K562 (cell line): ENCODE results near the gene ECHDC3. TPM values are rescaled to one million over a fixed set of nuclear protein-coding genes. Genes with fewer than 3 reads are reported as not detected.

Experiments used
- ARID1B ChIP-seq: fragments of 450-650 bp; IDR thresholded peaks from 2 replicates; pipeline ENCODE4 v1.6.1; 2016; ENCODE audit warnings: antibody characterized with exemption, mild to moderate bottlenecking, inconsistent platforms
- ATF3 ChIP-seq, 2 experiments: fragments of 450-650 bp in 1 of 2; sonication (generic) in 1 of 2; formaldehyde crosslinking in 1 of 2; IDR thresholded peaks in 1 of 2; conservative IDR thresholded peaks in 1 of 2; 2 replicates each; pipeline versions ENCODE4 v1.6.1 to v1.8.1; 2016 to 2023; ENCODE audit warnings: mild to moderate bottlenecking in 2 of 2, moderate library complexity in 2 of 2, inconsistent platforms in 1 of 2, missing genetic modification reagents in 1 of 2
- BACH1 ChIP-seq: fragments of 200-800 bp; sonication (Bioruptor generic); IDR thresholded peaks from 2 replicates; pipeline ENCODE4 v1.6.1; 2016; ENCODE audit warnings: missing genetic modification characterization, missing compliant biosample characterization
- BCOR ChIP-seq: fragments of 450-650 bp; IDR thresholded peaks from 2 replicates; pipeline ENCODE4 v1.6.1; 2016
- CREB1 ChIP-seq, 2 experiments: sonication (generic) in 1 of 2; formaldehyde crosslinking in 1 of 2; IDR thresholded peaks; 2 replicates each; pipeline versions ENCODE4 v1.6.1 to v1.8.0; 2012 to 2022; ENCODE audit warnings: inconsistent platforms in 1 of 2, mild to moderate bottlenecking in 1 of 2, missing genetic modification reagents in 1 of 2, moderate library complexity in 1 of 2
- EP400 ChIP-seq: fragments of 450-650 bp; IDR thresholded peaks from 2 replicates; pipeline ENCODE4 v1.6.1; 2017; ENCODE audit warnings: antibody characterized with exemption, mild to moderate bottlenecking, moderate library complexity
- ESRRB ChIP-seq: fragments of 250-450 bp; sonication (Bioruptor Pico); IDR thresholded peaks from 2 replicates; pipeline ENCODE4 v1.5.0; 2020; ENCODE audit warnings: mild to moderate bottlenecking, moderate library complexity, borderline replicate concordance
- FOXA1 ChIP-seq: fragments of 450-650 bp; IDR thresholded peaks from 2 replicates; pipeline ENCODE4 v1.6.1; 2016; ENCODE audit warnings: mild to moderate bottlenecking, borderline replicate concordance
- HMGN3 ChIP-seq: IDR thresholded peaks from 2 replicates; pipeline ENCODE4 v1.6.1; 2011; ENCODE audit warnings: borderline replicate concordance, low read depth, mild to moderate bottlenecking, mixed read lengths, low read length; ENCODE audit not compliant: insufficient read length; ENCODE audit errors: extremely low read depth
- LEF1 ChIP-seq: fragments of 450-650 bp; IDR thresholded peaks from 2 replicates; pipeline ENCODE4 v1.6.1; 2016; ENCODE audit warnings: mild to moderate bottlenecking
- MAFG ChIP-seq: fragments of 450-650 bp; conservative IDR thresholded peaks from 2 replicates; pipeline ENCODE4 v1.6.1; 2016; ENCODE audit warnings: missing genetic modification characterization, missing compliant biosample characterization
- MAX ChIP-seq: sonication (generic); formaldehyde crosslinking; IDR thresholded peaks from 2 replicates; pipeline ENCODE4 v1.9.0; 2022; ENCODE audit warnings: mild to moderate bottlenecking, missing genetic modification reagents
- MTA1 ChIP-seq: fragments of 450-650 bp; IDR thresholded peaks from 2 replicates; pipeline ENCODE4 v1.6.1; 2017; ENCODE audit warnings: borderline replicate concordance
- MYC ChIP-seq, 2 experiments: fragments of 250-450 bp in 1 of 2; sonication (Bioruptor Pico) in 1 of 2; IDR thresholded peaks; 2 replicates each; pipeline versions ENCODE4 v1.5.1 to v1.6.1; 2012 to 2021; ENCODE audit warnings: low read depth in 2 of 2, borderline replicate concordance in 1 of 2, improper control_type of control experiment in 1 of 2, low read length in 1 of 2, mild to moderate bottlenecking in 1 of 2, moderate library complexity in 1 of 2
- NONO ChIP-seq, 2 experiments: fragments of 200-400 bp in 1 of 2; fragments of 450-650 bp in 1 of 2; formaldehyde crosslinking in 1 of 2; IDR thresholded peaks; 2 replicates each; pipeline ENCODE4 v1.6.1; 2017; ENCODE audit warnings: low read depth in 2 of 2, mild to moderate bottlenecking in 2 of 2, moderate library complexity in 2 of 2, low read length in 1 of 2
- PHF21A ChIP-seq: fragments of 450-650 bp; IDR thresholded peaks from 2 replicates; pipeline ENCODE4 v1.6.1; 2017; ENCODE audit warnings: low read depth, borderline replicate concordance
- ZNF316 ChIP-seq: fragments of 450-650 bp; IDR thresholded peaks from 2 replicates; pipeline ENCODE4 v1.6.1; 2016
- ZNF644 ChIP-seq: fragments of 200-800 bp; sonication (Bioruptor generic); IDR thresholded peaks from 2 replicates; pipeline ENCODE4 v1.6.1; 2016; ENCODE audit warnings: low read depth, missing genetic modification characterization, missing compliant biosample characterization
- polyA plus RNA-seq, 8 experiments: library from polyadenylated mRNA; depleted of rRNA in 4 of 8; stranded (reverse) in 5 of 8; unstranded in 3 of 8; fragments of >200 nt; fragmentation: Nextera tagmentation in 2 of 8; fragmentation: Illumina TruSeq in 1 of 8; extraction: Ambion mirVana in 2 of 8; extraction: Trizol in 1 of 8; gene quantifications; 2 replicates each; pipeline versions ENCODE4 v1.2.1 to v1.2.3, GENCODE V29; 2011 to 2014; ENCODE audit warnings: inconsistent platforms in 1 of 8, missing spikeins in 1 of 8
- total RNA-seq, 7 experiments: library from RNA; depleted of rRNA in 6 of 7; stranded (reverse); fragments of >200 nt in 6 of 7; fragmentation: Illumina TruSeq in 2 of 7; extraction: Trizol in 2 of 7; gene quantifications; 2 replicates each; pipeline versions ENCODE4 v1.2.1 to v1.2.3, GENCODE V29; 2011 to 2021; ENCODE audit warnings: low replicate concordance in 1 of 7
- TF ChIP-seq, protein P1 (sequence below), 2 experiments: IDR thresholded peaks in 1 of 2; conservative IDR thresholded peaks in 1 of 2; 2 replicates each; pipeline ENCODE4 v1.6.1; 2016; ENCODE audit warnings: low read depth in 2 of 2, mild to moderate bottlenecking in 1 of 2, missing compliant biosample characterization in 1 of 2, missing genetic modification characterization in 1 of 2, moderate library complexity in 1 of 2
- TF ChIP-seq, protein P2 (sequence below): fragments of 450-650 bp; formaldehyde crosslinking; IDR thresholded peaks from 2 replicates; pipeline ENCODE4 v1.4.0; 2020; ENCODE audit warnings: mild to moderate bottlenecking
- TF ChIP-seq, protein P3 (sequence below), 2 experiments: IDR thresholded peaks; 2 replicates each; pipeline ENCODE4 v1.6.1; 2011; ENCODE audit warnings: borderline replicate concordance in 1 of 2, control low read depth in 1 of 2, low read depth in 1 of 2, low read length in 1 of 2, mild to moderate bottlenecking in 1 of 2, mixed read lengths in 1 of 2, moderate library complexity in 1 of 2; ENCODE audit not compliant: insufficient read depth in 1 of 2, insufficient read length in 1 of 2, poor library complexity in 1 of 2, severe bottlenecking in 1 of 2; ENCODE audit errors: extremely low read depth in 1 of 2

Gene ECHDC3
- total and polyA plus RNA-seq, 9 of the 15 experiments (the other 6 are each of a cell fraction or from before 2014, with no cell fraction given) = 0.53 to 21.9 (median 15.7) TPM

DNA sequence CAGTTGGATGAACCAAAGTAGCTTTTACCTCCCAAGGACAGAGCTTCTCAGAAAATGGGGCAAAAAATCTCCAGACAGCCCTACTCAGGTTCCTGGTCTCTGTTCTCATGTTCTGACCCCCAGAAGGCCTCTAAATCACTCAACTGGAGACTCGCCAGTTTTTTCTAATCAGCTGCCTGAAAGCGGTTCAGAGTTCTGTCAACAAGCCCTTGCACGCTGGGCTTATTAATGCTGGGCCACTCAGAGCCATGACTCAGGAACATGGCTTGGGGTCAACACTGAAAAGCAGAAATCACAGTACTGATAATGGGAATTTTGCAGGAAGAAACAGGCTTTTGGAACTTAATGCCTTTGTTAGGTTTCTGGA, 15.3 kb downstream of the ECHDC3 start (continued):
- peak; percentile 50; the same call in 1 of the 2 replicates for TF ChIP-seq ATF3 (IDR thresholded peaks at IDR 0.05)
- TF ChIP-seq ATF3 (CRISPR knock-in tag; conservative IDR thresholded peaks at IDR 0.05) = no peak; the same call in 1 of the 2 replicates
- no peak; the same call in 1 of the 2 replicates for TF ChIP-seq MTA1
- peak; percentile 51; the same call in 1 of the 2 replicates for TF ChIP-seq BACH1 (tag)
- TF ChIP-seq ZNF316 = peak; percentile 70; the same call in 1 of the 2 replicates
- TF ChIP-seq ARID1B = peak; percentile 83
- TF ChIP-seq, protein P1, sequence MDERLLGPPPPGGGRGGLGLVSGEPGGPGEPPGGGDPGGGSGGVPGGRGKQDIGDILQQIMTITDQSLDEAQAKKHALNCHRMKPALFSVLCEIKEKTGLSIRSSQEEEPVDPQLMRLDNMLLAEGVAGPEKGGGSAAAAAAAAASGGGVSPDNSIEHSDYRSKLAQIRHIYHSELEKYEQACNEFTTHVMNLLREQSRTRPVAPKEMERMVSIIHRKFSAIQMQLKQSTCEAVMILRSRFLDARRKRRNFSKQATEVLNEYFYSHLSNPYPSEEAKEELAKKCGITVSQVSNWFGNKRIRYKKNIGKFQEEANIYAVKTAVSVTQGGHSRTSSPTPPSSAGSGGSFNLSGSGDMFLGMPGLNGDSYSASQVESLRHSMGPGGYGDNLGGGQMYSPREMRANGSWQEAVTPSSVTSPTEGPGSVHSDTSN (CRISPR knock-in tag; IDR thresholded peaks at IDR 0.05; ENCODE audit: low read depth) = no peak
- TF ChIP-seq, protein P1 (tag; conservative IDR thresholded peaks at IDR 0.05; ENCODE audit: low read depth) = peak; percentile 93
- no peak for TF ChIP-seq CREB1 (IDR thresholded peaks at IDR 0.05)
- no peak for TF ChIP-seq CREB1 (CRISPR knock-in tag; IDR thresholded peaks at IDR 0.05)
- no peak for TF ChIP-seq HMGN3
- TF ChIP-seq EP400 = no peak; the same call in 1 of the 2 replicates
- TF ChIP-seq PHF21A = peak; percentile 79; the same call in 1 of the 2 replicates
- TF ChIP-seq, protein P2, sequence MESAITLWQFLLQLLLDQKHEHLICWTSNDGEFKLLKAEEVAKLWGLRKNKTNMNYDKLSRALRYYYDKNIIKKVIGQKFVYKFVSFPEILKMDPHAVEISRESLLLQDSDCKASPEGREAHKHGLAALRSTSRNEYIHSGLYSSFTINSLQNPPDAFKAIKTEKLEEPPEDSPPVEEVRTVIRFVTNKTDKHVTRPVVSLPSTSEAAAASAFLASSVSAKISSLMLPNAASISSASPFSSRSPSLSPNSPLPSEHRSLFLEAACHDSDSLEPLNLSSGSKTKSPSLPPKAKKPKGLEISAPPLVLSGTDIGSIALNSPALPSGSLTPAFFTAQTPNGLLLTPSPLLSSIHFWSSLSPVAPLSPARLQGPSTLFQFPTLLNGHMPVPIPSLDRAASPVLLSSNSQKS = no peak
- TF ChIP-seq, protein P3, sequence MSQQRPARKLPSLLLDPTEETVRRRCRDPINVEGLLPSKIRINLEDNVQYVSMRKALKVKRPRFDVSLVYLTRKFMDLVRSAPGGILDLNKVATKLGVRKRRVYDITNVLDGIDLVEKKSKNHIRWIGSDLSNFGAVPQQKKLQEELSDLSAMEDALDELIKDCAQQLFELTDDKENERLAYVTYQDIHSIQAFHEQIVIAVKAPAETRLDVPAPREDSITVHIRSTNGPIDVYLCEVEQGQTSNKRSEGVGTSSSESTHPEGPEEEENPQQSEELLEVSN (IDR thresholded peaks at IDR 0.05; ENCODE audit: borderline replicate concordance in 1 of 2, extremely low read depth in 1 of 2, insufficient read depth in 1 of 2, insufficient read length in 1 of 2, low read depth in 1 of 2, low read length in 1 of 2, poor library complexity in 1 of 2, severe bottlenecking in 1 of 2) = no peak
- no peak for TF ChIP-seq ZNF644
- TF ChIP-seq ESRRB (CRISPR knock-in tag) = no peak
- peak; percentile 86 for TF ChIP-seq MAFG (tag)
- no peak for TF ChIP-seq NONO (IDR thresholded peaks at IDR 0.05; ENCODE audit: low read depth in 2 of 2, low read length in 1 of 2)
- no peak for TF ChIP-seq BCOR
- TF ChIP-seq LEF1 = peak; percentile 64; the same call in 1 of the 2 replicates
- TF ChIP-seq MYC (IDR thresholded peaks at IDR 0.05; ENCODE audit: low read depth, low read length) = 0 out of 2 replicates have a peak, but pooled peaks have one; percentile 13
- TF ChIP-seq MYC (CRISPR knock-in tag; IDR thresholded peaks at IDR 0.05; ENCODE audit: borderline replicate concordance, low read depth) = no peak
- TF ChIP-seq FOXA1 = peak; percentile 49; the same call in 1 of the 2 replicates
- no peak for TF ChIP-seq MAX (CRISPR knock-in tag)
